Stimulated activated CD4-positive, alpha-beta T cell treated with anti-CD3 and anti-CD28 coated beads, Interleukin-4, amount 100 ng/mL, for 48 hours (primary cell): ENCODE data around the gene ANKRD28.
"Not testable (repeated sequence)": the region's sequence is repeated elsewhere in the genome, so short reads cannot be mapped to it uniquely, and the experiment has no call there.

ENCODE experiments used
- DNase-seq, 2 donors: peaks; one replicate each; pipeline ENCODE4 v3.0.0-alpha.2; 2020; ENCODE audit warnings: low read depth in 2 of 2

ANKRD28 gene

DNA sequence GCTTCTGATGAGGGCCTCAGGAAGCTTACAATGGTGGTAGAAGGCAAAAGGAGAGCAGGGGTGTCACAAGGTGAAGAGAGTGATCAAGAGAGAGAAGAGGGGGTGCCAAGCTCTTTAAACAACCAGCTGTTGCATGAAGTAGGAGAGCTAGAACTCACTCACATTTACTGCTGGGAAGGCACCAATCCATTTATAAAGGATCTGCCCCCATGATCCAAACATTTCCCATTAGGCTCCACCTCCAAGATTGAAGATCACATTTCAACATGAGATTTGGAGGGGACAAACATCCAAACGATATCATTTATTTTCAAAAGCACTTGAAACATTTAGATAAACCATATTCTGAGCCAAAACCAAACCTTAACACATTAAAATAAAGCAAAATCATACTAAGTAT lies 26.3 kb downstream of the ANKRD28 start:
- DNase-seq = no peak

DNA sequence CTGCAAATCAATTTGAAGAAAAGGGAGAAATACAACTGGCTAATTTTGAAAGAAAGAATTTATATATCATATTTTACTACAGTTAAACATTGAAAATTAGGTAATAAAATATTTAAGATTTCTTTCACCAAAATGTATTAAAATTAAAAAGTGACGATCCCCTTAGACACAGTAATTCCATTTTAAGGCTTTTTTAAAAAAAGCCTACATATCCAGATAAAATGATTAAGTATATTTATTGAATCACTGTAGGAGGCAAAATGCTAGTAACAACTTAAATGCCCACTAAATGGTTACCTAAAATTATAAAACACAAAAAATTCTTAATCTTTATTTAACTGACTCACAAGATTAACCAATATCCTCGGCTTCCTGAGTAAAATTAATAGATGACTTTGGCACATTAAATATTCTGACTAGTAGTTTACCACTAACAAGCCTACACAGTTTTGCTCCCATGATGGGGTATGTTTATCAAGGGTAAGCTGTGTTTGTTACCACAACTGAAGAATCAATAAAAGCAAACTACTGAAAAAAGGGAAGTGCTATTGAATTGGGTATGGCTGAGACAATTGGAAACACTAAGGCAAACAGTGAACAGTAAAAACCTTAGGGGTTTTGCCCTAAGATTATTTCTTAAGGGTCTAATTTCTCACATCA lies 28.4 kb downstream of the ANKRD28 start:
- DNase-seq = no peak

DNA sequence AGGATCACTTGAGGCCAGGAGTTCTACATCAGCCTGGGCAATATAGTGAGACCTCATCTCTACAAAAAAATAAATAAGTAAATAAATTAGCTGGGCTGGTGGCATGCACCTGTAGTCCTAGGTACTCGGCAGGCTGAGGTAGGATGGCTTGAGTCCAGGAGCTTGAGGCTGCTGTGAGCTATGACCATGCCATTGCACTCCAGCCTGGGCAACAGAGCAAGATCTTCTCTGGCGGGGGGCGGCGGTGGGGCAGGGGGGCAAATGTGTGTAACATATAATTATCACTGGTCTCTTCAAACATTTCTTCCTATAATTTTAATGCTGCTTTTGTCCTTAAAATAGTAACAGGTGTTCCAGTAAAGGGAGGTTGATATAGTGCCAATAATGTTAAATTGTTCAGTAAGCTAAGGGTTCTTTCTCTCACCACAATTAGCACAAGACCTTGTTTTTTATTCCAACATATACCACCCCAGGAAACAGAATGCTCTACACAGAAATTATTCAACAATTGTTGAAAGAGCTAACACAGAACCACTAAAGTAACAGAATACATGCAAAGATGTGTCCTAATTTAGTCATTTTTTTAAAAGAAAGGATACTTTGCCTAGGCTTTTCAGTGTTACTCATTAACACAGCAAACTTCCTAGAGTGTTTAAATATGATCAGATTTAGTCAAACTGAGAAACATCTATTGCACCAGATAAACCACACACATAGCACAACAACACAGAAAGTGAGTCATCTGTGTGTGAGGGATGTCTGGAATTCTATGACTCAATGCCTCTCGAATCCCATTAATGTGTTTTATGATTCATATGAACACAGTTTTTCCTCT lies 29.1 kb downstream of the ANKRD28 start:
- DNase-seq = no peak

DNA sequence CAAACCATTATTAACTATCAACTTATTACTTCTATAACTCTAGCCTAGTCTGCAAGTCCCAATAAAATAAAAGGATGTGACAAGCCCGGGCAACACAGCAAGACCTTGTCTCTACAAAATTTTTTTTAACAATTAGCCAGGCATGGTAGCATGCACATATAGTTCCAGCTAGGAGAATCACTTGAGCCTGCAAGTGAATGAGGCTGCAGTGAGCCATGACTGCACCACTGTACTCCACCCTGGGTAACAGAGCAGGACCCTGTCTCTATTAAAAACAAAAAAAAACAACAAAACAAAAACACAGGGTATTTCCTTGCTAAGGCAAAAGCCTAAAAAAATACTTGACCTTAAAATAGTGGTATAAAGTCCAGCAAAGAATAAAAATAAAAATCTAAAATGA lies 31.4 kb downstream of the ANKRD28 start:
- no peak for DNase-seq

DNA sequence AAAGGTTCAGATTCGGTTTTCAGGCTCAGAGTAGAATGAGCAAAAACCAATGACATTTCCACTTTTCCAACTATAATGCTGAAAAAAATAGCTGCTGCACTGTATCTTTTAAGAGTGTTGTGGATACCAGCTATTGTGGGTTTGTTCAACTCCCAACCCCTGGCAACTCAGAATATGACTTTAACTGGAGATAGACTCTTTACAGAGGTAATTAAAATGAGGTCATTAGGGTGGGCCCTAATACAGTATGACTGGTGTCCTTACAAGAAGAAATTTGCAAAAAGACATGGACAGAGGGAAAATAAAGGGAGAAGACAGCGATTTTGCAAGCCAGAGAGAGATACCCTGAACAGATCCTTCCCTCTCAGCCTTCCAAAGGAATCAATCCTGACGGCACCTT lies 39.5 kb downstream of the ANKRD28 start:
- no peak for DNase-seq

DNA sequence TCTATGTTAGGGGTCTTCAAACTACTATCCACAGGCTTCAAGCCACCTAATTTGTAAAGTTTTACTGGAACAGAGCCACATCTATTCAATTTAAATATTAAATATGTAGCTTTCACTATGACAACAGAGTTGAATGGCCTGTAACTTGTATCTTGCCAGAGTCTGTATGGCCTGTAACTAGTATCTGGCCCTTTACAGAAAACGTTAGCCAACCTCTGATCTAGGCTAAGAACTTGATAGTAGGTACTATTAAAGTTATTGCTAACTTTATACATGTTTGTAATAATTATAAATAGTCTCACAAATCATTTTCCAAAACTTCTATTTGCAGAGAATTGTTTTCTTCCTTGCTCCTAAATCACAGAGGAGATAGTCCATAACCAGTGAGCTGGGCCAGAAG lies 40.0 kb downstream of the ANKRD28 start:
- DNase-seq = no peak

DNA sequence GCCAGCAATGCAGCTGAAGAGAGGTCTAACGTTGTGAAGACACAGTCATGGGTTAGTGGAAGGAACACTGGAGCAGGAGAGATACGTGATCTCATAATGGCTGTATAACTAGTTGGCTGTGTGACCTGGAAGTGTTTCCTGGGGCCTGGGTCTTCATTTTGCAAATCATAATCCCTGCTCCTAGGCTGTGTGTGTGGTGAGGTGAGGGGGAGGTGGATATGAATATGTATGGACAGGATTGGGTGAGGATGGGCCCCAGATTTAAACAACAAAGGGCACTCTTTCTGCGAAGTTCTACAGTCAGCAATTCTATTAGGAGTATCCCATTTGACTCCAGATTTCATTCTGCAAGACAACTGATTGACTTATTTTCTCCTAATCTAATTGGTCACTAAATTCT lies 41.3 kb downstream of the ANKRD28 start:
- no peak for DNase-seq

DNA sequence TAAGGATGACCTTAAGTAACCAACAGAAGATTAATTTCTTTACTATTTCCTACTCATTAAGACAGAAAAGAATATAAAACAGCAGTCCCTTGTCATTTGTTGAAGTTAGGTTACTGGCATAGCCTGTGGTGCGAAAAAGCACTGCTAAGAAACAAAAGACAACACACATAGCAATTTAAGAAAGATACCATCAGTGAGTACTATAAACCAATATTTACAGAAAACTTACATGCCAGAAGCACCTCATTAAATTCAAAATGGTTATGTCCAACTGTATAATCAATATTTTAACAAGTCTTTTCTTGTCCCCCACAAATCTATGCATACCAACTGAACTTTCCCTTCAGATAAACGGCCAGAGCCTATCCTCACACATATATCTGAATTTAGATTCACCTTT lies 42.0 kb downstream of the ANKRD28 start:
- no peak for DNase-seq

DNA sequence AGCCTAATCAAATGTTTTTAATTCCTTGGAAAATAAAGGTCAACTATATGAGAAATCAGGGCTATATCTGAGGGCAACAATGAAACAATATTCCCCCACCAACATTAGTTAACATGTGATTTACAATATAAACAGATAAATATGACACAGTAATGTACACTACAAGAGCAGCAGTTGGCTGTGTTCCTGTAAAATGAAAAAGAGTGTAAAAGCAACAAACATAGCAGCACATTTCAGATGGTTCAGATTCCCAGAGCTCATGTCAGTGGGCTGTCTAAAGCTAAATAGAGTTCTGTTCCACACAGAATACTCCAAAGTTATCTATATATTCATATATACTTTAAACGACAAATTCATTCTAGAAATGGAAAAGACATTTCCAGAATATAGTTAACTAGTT lies 42.6 kb downstream of the ANKRD28 start:
- no peak for DNase-seq

DNA sequence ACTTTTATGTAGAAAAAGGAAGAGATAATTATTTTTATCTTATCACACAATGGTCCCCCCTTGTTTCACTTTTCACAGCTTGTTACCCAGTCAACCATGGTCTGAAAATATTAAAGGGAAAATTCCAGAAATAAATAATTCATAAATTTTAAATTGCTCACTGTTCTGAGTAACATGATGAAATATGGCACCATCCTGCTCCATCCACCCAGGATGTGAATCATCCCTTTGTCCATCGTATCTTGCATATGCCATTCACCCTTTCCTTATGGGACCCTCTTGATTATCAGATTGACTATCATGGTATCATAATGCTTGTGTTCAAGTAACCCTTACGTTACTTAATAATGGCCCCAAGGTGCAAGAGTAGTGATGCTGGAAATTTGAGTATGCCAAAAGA lies 43.7 kb downstream of the ANKRD28 start:
- DNase-seq = no peak

DNA sequence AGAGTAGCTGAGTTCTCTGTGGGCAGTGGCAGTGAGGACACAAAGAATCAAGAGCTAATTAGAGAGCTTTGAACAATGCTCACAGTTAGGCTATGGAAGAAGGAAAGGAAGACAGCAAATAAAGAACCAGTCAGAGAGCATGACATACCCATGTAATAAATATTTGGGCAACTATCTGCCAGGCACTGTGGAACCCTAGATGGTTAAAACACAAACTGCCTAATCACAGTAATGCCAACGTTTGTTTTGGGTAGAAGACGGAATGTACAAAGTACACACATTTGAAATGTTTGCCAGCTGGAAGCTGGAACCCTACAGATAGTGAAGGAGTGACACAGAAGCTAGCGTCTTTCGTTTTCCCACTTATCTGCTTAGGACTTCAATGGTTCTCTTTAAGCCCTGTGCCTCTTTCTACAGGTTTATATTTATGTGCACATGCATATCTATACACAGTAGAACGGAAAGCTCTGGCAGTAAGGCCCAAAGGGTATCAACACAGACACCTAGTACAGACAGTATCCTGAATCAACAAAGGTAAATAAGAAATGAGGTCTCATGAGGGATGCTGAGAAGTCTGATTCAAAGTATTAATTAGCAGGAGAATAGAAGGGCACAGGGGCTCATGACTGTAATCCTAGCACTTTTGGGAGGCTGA lies 44.6 kb downstream of the ANKRD28 start:
- no peak for DNase-seq

DNA sequence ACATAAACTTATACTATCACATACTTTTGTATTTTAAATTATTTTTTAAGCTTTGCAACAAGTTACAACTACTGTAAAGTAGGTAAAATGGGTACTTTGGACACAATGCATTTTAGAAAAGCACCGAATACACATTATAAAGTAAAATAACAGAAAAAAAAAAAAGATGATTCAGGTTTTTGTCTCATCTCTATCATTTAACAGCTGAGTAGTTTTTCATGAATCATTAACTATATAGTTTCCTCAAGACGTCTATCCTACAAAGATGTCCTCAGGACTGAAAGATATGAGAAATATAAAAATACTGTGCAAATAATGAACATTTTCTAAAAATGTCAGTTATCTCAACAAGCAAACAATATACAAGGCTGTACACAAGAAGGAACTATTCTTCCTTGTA lies 46.9 kb downstream of the ANKRD28 start:
- DNase-seq = no peak

DNA sequence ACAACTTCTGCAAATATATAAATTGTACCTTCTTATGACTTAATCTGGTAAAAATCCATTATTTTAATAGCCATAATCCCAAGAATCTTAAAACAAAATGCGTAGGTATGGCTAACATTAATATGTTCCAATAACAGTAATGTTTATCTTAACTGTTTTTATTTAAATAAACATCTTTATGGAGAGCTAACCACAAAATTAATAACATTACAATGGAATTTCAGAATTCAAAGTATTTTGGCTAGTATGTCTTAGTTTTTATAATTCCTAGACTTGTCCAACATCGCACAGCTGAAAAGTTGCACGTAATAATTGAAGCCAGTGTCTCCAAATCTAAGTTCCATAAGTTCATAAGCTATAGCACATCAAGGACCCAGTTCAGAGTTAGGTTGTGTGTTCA lies 47.6 kb downstream of the ANKRD28 start:
- DNase-seq = no peak

DNA sequence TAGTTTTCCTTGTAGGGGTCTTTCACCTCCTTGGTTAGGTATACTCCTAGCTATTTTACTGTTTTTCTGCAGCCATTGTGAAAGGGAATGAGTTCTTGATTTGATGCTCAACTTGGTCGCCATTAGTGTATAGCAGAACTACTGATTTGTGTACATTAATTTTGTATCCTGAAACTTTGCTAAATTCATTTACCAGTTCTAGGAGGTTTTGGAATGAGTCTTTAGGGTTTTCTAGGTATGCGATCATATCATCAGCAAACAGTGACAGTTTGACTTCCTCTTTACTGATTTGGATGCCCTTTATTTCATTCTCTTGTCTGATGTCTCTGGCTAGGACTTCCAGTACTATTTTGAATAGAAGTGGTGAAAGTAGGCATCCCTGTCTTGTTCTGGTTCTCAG lies 51.9 kb downstream of the ANKRD28 start:
- DNase-seq = not testable (repeated sequence)

DNA sequence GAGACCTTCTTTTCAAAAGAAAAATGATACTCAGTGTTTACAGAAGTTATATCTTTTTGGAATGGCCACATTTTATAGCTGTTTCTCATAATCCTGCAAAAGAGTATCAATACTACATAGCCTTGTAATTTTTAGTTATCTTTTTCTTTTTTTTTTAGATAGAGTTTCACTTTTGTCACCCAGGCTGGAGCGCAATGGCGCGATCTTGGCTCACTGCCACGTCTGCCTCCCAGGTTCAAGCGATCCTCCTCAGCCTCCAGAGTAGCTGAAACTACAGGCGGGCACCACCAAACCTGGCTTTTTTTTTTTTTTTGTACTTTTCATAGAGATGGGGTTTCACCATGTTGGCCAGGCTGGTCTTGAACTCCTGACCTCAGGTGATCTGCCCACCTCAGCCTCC lies 53.6 kb downstream of the ANKRD28 start:
- DNase-seq = no peak

DNA sequence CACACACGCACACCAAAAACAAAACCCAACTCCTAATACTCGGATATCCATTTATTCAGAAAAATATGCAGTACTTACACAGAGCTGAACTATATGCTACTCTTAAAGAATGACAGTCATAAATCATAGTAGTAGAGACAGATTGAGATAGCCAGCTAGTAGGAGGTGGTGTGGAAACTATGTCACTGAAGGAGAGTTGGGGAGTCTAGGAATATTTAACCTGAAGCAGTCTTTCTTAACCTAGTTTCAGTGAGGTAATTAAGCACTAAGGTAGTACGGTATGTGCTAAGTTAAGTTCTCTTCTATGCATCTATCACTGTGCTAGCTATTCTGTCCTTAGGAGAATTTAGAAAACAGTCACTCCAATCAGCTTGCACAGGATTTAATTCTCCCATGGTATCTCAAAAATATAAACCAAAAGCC lies 54.2 kb downstream of the ANKRD28 start:
- DNase-seq = no peak

DNA sequence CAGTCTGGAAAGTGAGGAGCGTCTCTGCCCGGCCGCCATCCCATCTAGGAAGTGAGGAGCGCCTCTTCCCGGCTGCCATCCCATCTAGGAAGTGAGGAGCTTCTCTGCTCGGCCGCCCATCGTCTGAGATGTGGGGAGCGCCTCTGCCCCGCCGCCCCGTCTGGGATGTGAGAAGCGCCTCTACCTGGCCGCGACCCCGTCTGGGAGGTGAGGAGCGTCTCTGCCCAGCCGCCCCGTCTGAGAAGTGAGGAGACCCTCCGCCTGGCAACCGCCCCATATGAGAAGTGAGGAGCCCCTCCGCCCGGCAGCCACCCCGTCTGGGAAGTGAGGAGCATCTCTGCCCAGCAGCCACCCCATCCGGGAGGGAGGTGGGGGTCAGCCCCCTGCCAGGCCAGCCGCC lies 55.5 kb downstream of the ANKRD28 start:
- not testable (repeated sequence) for DNase-seq

DNA sequence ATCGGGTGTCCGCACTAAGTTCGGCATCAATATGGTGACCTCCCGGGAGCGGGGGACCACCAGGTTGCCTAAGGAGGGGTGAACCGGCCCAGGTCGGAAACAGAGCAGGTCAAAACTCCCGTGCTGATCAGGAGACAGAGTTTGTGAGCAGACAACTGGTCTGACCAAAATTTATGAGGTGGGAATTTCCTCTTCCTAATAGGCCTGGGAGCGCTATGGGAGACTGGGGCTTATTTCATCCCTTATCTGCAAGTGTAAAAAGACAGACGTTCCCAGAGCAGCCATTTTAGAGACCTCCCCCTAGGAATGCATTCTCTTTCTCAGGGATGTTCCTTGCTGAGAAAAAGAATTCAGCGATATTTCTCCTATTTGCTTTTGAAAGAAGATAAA lies 59.2 kb downstream of the ANKRD28 start:
- DNase-seq = not testable (repeated sequence)

DNA sequence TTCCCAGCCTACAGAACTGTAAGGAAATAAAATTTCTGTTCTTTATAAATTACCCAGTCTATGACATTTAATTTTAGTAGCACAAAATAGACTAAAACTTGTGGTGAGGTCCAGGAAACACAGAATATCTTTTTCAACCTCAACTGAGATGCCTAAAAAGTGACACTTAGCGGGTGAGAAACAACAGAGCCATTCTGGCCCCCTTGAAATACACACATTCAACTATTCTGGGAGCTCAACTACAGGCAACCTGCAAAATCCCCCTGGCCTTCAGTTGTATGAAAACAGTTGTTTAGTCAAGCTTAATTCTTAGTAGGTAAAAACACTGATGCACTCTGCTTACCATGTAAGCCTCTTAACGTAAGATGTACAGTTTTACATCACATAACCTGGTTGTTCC lies 66.8 kb downstream of the ANKRD28 start:
- DNase-seq = no peak

DNA sequence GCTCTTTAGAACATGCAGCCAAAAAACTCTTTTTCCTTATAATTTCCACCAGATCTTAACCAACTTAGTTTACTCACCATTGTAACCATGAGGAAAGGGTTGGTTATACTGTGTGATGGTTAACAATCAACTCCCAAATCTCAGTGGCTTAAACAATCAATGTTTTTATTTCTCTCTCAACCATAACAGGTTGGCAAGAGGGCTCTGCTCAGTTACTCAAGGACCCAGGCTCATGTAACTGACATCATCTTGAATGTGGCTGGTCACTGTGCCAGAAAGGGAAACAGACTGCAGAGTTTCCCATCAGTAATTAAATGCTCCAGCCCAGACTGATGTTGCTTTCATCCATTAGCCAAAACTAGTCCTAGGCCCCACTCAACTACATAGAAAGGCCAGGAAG lies 69.0 kb downstream of the ANKRD28 start:
- no peak for DNase-seq

DNA sequence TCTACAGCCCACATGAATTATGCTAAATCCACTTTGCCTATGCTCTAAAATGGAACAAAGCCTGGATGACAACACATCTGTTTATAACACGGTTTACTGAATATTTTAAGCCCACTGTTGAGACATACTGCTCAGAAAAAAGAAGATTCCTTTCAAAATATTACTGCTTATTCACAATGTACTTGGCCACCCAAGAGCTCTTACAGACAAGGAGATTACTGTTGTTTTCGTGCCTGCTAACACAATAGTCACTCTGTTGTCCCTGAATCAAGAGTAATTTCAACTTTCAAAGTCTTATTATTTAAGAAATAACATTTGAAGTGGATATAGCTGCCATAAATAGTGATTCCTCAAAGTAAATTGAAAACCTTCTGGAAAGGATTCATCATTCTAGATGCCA lies 70.9 kb downstream of the ANKRD28 start:
- no peak for DNase-seq

DNA sequence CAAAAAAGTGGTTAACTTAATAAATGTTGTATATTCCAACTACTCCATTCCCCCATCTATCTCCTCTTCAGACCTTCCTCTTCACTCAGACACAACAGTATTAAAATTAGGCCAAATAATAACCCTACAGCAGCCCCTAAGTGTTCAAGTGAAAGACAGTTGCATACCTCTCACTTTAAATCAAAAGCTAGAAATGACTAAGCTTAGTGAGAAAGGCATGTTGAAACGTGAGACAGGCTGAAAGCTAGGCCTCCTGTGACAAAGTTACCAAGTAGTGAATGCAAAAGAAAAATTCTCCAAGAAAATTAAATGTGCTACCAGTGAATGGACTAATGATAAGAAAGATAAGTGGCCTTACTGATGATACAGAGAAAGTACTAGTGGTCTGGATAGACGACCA lies 71.7 kb downstream of the ANKRD28 start:
- DNase-seq = no peak

DNA sequence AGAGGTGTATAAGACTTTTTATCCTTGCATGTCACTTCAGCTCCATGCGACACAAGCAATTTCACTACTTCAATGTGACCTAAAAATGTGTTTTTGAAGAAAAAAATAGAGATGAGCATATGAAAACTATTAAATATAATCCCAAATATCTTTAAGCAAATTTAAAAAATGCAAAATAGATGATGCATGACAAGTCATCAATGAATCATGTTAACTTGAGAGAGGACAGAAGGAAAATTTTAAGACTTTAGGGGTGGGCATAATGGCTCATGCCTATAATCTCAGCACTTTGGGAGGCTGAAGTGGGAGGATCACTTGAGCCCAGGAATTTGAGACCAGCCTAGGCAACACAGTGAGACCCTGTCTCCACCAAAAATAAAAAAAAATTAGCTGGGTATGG lies 73.3 kb downstream of the ANKRD28 start:
- no peak for DNase-seq
